Keratinocyte (primary cell): ENCODE results near the gene GALNT14. TPM values are rescaled to one million over a fixed set of nuclear protein-coding genes. Genes with fewer than 3 reads are reported as not detected.

Source experiments
- DNase-seq: peaks from one replicate; pipeline ENCODE4 v3.0.0-alpha.2; 2011; ENCODE audit warnings: low read depth, missing footprints, low spot score
- FAIRE-seq: peaks from 2 replicates; lab custom pipeline; 2011; peaks lifted over from hg19 to GRCh38; lab: Jason Lieb, UNC
- H2AFZ ChIP-seq: 2 replicates; pipeline ENCODE4 v1.6.0; 2012; ENCODE audit warnings: low read length, control low read depth, inconsistent platforms; ENCODE audit not compliant: control insufficient read depth
- H3K27ac ChIP-seq: 2 replicates; pipeline ENCODE4 v1.5.1; 2011; ENCODE audit warnings: low read length; ENCODE audit not compliant: control insufficient read depth, insufficient read depth
- H3K27me3 ChIP-seq: 3 replicates; pipeline ENCODE4 v1.6.0; 2011; ENCODE audit warnings: low read length; ENCODE audit not compliant: control insufficient read depth, insufficient read depth; ENCODE audit errors: extremely low read depth
- H3K36me3 ChIP-seq, 2 experiments: 2 replicates in 1 of 2; 3 replicates in 1 of 2; pipeline ENCODE4 v1.5.1; 2011; ENCODE audit warnings: low read length in 2 of 2, mild to moderate bottlenecking in 1 of 2; ENCODE audit not compliant: control insufficient read depth in 2 of 2, insufficient read depth in 2 of 2; ENCODE audit errors: extremely low read depth in 1 of 2
- H3K4me1 ChIP-seq: 3 replicates; pipeline ENCODE4 v1.5.1; 2011; ENCODE audit warnings: low read length; ENCODE audit not compliant: control insufficient read depth, insufficient read depth; ENCODE audit errors: extremely low read depth
- H3K4me2 ChIP-seq: 3 replicates; pipeline ENCODE4 v1.6.0; 2011; ENCODE audit warnings: low read depth, low read length; ENCODE audit not compliant: control insufficient read depth, insufficient read depth; ENCODE audit errors: extremely low read depth
- H3K4me3 ChIP-seq, 3 experiments: fragments of 200-600 bp in 1 of 3; sonication (generic) in 1 of 3; 2 replicates in 2 of 3; 3 replicates in 1 of 3; pipeline ENCODE4 v1.5.1; 2011 to 2016; ENCODE audit warnings: low read length in 3 of 3, mild to moderate bottlenecking in 3 of 3, control low read depth in 2 of 3, inconsistent platforms in 1 of 3, low read depth in 1 of 3, mixed read lengths in 1 of 3, mixed run types in 1 of 3, moderate library complexity in 1 of 3; ENCODE audit not compliant: control insufficient read depth in 2 of 3, insufficient read depth in 2 of 3; ENCODE audit errors: extremely low read depth in 1 of 3
- H3K79me2 ChIP-seq: 2 replicates; pipeline ENCODE4 v1.6.0; 2012; ENCODE audit warnings: low read length; ENCODE audit not compliant: control insufficient read depth, insufficient read depth
- H3K9ac ChIP-seq: 3 replicates; pipeline ENCODE4 v1.6.0; 2011; ENCODE audit warnings: low read length; ENCODE audit not compliant: control insufficient read depth, insufficient read depth; ENCODE audit errors: extremely low read depth
- H3K9me1 ChIP-seq: 3 replicates; pipeline ENCODE4 v1.6.0; 2011; ENCODE audit warnings: low read length; ENCODE audit not compliant: control insufficient read depth, insufficient read depth; ENCODE audit errors: extremely low read depth
- H3K9me3 ChIP-seq: 2 replicates; pipeline ENCODE4 v1.5.1; 2012; ENCODE audit warnings: low read depth, low read length; ENCODE audit not compliant: control insufficient read depth
- H4K20me1 ChIP-seq: 3 replicates; pipeline ENCODE4 v1.6.0; 2011; ENCODE audit warnings: low read length; ENCODE audit not compliant: control insufficient read depth, insufficient read depth; ENCODE audit errors: extremely low read depth
- EZH2 ChIP-seq: IDR thresholded peaks from one replicate; pipeline ENCODE4 v1.6.1; 2012; ENCODE audit warnings: inconsistent platforms, mild to moderate bottlenecking, low read length, moderate library complexity
- dilution Hi-C: fragments of 300-500 bp; cut with MboI; formaldehyde crosslinking; loops from one replicate; pipeline ENCODE4 v1.7.0; 2020; ENCODE audit warnings: low sequenced_read_pairs; ENCODE audit not compliant: extremely low pct_ligation_motif_present
- polyA plus RNA-seq, 5 experiments: library from polyadenylated mRNA; depleted of rRNA in 3 of 5; stranded (reverse) in 3 of 5; stranded (forward) in 1 of 5; unstranded in 1 of 5; fragments of >200 nt; gene quantifications; 1 replicate in 1 of 5; 2 replicates in 3 of 5; 3 replicates in 1 of 5; pipeline versions ENCODE4 v1.2.1 to v1.2.3, GENCODE V29; 2011 to 2012; ENCODE audit warnings: missing spikeins in 2 of 5, low read depth in 1 of 5, low replicate concordance in 1 of 5
- TF ChIP-seq, protein P1 (sequence below), 3 experiments: IDR thresholded peaks in 1 of 3; conservative IDR thresholded peaks in 1 of 3; optimal IDR thresholded peaks in 1 of 3; 2 replicates in 2 of 3; 3 replicates in 1 of 3; pipeline versions ENCODE3 to v1.5.1; 2011; ENCODE audit warnings: low read length in 3 of 3, mild to moderate bottlenecking in 3 of 3, moderate library complexity in 2 of 3, control low read depth in 1 of 3, inconsistent platforms in 1 of 3; ENCODE audit not compliant: insufficient read depth in 2 of 3; ENCODE audit errors: extremely low read depth in 1 of 3

GALNT14 gene
- polyA plus RNA-seq, 1 donor (not counting 4 experiments of a cell fraction or from before 2014, with no cell fraction given) = 27.4 TPM

DNA sequence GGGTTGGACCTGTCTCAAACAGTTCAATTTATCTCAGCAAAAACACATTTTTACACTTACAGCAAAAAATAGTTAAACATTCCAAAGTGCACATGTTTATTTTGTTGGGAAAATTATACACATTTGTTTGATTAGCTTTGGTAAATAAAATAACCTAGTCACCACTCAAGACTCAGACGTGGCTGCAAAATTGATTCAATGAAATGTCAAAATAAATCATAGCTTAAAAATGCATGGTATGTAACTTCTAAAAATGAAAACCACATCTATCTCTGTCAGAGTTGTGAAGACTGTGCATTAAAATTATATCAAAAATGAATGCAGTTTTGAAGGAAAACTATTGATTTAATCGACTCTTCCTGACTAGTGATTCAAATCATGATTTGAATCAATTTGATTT lies 56.7 kb downstream of the GALNT14 start:
- no peaks in the 10 kb centered on the region for H4K20me1 ChIP-seq
- TF ChIP-seq EZH2 = no peak
- TF ChIP-seq, protein P1, sequence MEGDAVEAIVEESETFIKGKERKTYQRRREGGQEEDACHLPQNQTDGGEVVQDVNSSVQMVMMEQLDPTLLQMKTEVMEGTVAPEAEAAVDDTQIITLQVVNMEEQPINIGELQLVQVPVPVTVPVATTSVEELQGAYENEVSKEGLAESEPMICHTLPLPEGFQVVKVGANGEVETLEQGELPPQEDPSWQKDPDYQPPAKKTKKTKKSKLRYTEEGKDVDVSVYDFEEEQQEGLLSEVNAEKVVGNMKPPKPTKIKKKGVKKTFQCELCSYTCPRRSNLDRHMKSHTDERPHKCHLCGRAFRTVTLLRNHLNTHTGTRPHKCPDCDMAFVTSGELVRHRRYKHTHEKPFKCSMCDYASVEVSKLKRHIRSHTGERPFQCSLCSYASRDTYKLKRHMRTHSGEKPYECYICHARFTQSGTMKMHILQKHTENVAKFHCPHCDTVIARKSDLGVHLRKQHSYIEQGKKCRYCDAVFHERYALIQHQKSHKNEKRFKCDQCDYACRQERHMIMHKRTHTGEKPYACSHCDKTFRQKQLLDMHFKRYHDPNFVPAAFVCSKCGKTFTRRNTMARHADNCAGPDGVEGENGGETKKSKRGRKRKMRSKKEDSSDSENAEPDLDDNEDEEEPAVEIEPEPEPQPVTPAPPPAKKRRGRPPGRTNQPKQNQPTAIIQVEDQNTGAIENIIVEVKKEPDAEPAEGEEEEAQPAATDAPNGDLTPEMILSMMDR (optimal IDR thresholded peaks at IDR 0.05 in 1 of 3, IDR thresholded peaks at IDR 0.05 in 1 of 3, conservative IDR thresholded peaks at IDR 0.05 in 1 of 3; ENCODE audit: extremely low read depth in 1 of 3, insufficient read depth in 2 of 3, low read length in 3 of 3) = no peak
- H3K4me1 ChIP-seq = peaks cover 5% of the 10 kb centered on the region
- DNase-seq (no peak), FAIRE-seq (no peak)
- no peaks in the 10 kb centered on the region for H3K9me1 ChIP-seq
- H2AFZ ChIP-seq = no peak overlapping the region
- H3K4me2 ChIP-seq = no peak overlapping the region
- H3K4me3 ChIP-seq = no peak overlapping the region
- no peaks in the 10 kb centered on the region for H3K27me3 ChIP-seq
- H3K9ac ChIP-seq = no peak overlapping the region
- dilution Hi-C loops = no loop called here
- peaks cover 1% of the 10 kb centered on the region for H3K79me2 ChIP-seq
- no peaks in the 10 kb centered on the region for H3K36me3 ChIP-seq
- no peak overlapping the region for H3K27ac ChIP-seq
- H3K9me3 ChIP-seq = no peaks in the 10 kb centered on the region

DNA sequence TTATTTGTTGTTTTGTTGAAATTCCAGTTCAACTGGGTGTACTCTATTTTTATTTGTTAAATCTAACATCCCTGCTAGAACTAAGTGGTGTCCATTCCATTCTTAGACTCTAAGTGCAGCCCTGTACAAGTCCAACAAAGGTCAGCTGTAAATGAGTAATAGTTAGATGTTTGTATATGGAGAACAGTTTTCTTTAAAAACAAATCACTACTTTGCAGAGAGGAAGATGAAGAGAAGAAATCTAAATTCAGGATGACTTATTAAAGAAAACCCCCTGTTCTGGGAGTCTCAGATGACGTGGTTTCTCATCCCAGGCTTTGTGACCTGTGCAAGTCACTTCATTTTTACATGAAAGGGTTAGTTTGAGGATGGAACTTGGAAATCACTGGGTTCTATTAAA lies 57.9 kb downstream of the GALNT14 start:
- H3K9ac ChIP-seq = no peak overlapping the region
- no peak for TF ChIP-seq EZH2
- TF ChIP-seq, protein P1 (optimal IDR thresholded peaks at IDR 0.05 in 1 of 3, IDR thresholded peaks at IDR 0.05 in 1 of 3, conservative IDR thresholded peaks at IDR 0.05 in 1 of 3; ENCODE audit: extremely low read depth in 1 of 3, insufficient read depth in 2 of 3, low read length in 3 of 3) = no peak
- no peak overlapping the region for H3K27ac ChIP-seq
- H3K27me3 ChIP-seq = no peaks in the 10 kb centered on the region
- DNase-seq (no peak), FAIRE-seq (no peak)
- H3K4me2 ChIP-seq = no peak overlapping the region
- H3K4me3 ChIP-seq = no peak overlapping the region
- H4K20me1 ChIP-seq = no peaks in the 10 kb centered on the region
- no peaks in the 10 kb centered on the region for H3K36me3 ChIP-seq
- no peaks in the 10 kb centered on the region for H3K9me3 ChIP-seq
- H3K9me1 ChIP-seq = no peaks in the 10 kb centered on the region
- peaks cover 1% of the 10 kb centered on the region for H3K79me2 ChIP-seq
- dilution Hi-C loops = no loop called here
- H2AFZ ChIP-seq = no peak overlapping the region
- peaks cover 9% of the 10 kb centered on the region for H3K4me1 ChIP-seq
